Measurements from ENCODE around the gene PTPN7.

DNA sequence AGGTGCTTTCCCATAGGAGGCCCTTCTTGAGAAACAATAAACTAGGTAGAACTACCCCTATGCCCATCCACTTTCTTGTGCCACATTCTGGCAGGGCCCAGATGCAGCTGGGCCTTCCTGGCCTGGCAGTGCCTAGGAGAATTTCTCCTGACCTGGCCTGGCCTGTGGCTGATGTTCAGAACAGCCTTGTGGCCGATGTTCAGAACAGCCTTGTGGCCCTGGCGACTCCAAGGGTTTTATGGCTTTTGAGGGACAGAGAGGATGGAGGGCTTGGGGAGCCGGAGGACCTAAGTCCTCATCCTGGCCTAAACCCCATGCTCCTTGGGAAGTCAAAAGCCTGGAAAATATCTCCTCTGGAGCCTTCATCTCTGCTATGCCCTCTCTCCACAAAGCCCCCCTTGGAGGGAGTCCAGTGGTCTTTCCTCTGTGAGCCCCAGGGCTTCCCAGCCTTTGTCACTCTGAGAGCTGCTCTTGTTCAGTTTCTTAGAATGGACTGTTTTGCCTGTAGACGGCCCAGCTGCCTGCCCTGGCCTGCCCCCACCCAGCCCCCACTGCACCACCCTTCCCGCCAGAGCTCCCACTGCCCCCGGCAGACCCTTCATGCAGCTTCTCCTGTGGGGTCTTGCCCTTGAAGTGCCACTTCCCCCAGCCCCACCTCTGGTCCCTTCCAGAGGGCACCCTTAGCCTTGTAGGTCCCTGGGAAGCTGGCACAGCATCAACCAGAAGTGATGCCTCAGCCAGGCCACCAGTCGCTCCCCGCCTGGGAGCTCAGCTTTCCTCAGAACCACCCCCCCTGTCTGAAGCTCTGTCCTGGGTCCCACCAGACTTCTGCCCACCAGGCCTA is 30.7 kb downstream of the PTPN7 start:
- TF ChIP-seq, protein P1, sequence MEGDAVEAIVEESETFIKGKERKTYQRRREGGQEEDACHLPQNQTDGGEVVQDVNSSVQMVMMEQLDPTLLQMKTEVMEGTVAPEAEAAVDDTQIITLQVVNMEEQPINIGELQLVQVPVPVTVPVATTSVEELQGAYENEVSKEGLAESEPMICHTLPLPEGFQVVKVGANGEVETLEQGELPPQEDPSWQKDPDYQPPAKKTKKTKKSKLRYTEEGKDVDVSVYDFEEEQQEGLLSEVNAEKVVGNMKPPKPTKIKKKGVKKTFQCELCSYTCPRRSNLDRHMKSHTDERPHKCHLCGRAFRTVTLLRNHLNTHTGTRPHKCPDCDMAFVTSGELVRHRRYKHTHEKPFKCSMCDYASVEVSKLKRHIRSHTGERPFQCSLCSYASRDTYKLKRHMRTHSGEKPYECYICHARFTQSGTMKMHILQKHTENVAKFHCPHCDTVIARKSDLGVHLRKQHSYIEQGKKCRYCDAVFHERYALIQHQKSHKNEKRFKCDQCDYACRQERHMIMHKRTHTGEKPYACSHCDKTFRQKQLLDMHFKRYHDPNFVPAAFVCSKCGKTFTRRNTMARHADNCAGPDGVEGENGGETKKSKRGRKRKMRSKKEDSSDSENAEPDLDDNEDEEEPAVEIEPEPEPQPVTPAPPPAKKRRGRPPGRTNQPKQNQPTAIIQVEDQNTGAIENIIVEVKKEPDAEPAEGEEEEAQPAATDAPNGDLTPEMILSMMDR (tag by site-specific recombination; IDR thresholded peaks at IDR 0.05) = no peak
- TF ChIP-seq ZNF837 (tag by site-specific recombination; IDR thresholded peaks at IDR 0.05) (no peak), ZNF777 (tag by site-specific recombination; IDR thresholded peaks at IDR 0.05; ENCODE audit: borderline replicate concordance) (no peak)
- TF ChIP-seq, protein P2, sequence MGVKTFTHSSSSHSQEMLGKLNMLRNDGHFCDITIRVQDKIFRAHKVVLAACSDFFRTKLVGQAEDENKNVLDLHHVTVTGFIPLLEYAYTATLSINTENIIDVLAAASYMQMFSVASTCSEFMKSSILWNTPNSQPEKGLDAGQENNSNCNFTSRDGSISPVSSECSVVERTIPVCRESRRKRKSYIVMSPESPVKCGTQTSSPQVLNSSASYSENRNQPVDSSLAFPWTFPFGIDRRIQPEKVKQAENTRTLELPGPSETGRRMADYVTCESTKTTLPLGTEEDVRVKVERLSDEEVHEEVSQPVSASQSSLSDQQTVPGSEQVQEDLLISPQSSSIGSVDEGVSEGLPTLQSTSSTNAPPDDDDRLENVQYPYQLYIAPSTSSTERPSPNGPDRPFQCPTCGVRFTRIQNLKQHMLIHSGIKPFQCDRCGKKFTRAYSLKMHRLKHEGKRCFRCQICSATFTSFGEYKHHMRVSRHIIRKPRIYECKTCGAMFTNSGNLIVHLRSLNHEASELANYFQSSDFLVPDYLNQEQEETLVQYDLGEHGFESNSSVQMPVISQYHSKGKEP (tag by site-specific recombination; IDR thresholded peaks at IDR 0.05) = no peak

Measured in HEK293 (cell line).